ENCODE results near the gene OSBPL5.

DNA sequence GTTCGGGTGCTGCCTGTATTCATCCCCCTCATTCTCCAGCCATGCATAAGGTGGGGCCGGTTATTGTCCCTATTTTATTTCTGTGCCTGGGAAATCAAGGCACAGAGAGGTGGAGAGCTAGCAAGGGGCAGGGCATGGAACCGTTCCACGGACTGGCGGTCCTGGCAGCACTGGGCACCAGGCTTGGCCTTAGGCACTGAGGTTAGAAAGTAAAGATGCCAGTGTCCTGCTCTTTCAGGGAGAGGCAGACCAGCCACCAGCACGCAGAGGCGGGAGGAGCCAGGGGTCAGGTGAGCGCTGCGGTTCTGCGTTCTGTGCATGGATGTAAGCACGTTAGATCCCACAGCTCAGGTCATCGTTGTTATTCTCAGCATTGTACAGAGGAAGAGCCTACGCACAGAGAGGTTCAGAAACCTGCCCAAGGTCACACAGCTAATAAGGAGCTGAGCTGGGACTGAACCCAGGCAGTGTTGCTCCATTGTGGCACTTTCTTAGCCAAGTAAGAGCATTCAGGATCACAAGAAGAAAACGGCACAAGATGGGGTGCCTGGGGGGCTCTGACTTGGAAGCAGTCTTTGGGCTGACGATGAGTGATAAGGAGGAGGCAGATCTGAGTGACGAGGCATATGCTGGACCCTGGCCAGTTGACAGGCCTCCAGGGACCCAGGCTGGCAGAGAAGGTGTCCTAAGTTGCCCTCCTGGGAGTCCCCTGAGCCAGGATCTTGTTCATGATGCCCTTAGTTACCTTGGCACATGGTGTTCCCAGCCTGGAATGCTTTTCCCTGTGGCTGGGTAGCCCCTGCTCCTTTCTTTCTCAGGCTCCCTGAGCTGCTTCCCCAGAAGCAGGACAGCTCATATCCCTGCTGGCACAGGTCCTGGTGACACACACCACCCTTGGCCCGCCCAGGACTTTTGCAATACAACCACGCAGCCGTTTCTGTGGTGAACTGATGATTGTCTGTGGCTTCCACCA, 41.1 kb downstream of the OSBPL5 start:
- TF ChIP-seq CTCF (conservative IDR thresholded peaks at IDR 0.05 in 1 of 2, IDR thresholded peaks at IDR 0.05 in 1 of 2; ENCODE audit: low read depth in 1 of 2, low read length in 2 of 2), result peak in 1 of 2 donors; percentile 19
- no peak for TF ChIP-seq EZH2 (IDR thresholded peaks at IDR 0.05; ENCODE audit: low read length, missing control alignments)
